Measurements from ENCODE around the gene SCN1A. TPM values are rescaled to one million over a fixed set of nuclear protein-coding genes. Genes with fewer than 3 reads are reported as not detected.

The SCN1A gene
- total and polyA plus RNA-seq, 2 donors (not counting 3 experiments of a cell fraction or from before 2014, with no cell fraction given), result not detected

GRCh38 chr2:166088634-166089033 is 39.2 kb downstream of the SCN1A start:
- no TSS peak for BruUV-seq (replicated peaks)
- H4K20me1 ChIP-seq (replicated peaks; ENCODE audit: control insufficient read depth, extremely low read depth, insufficient read depth, low read length), result no peaks in the 10 kb centered on the region
- TF ChIP-seq POLR2AphosphoS5 (IDR thresholded peaks at IDR 0.05; ENCODE audit: insufficient read depth, low read depth, low read length) (peak; percentile 75), EZH2 (IDR thresholded peaks at IDR 0.05; ENCODE audit: borderline replicate concordance, low read depth, low read length, severe bottlenecking) (no peak), GATA2 (IDR thresholded peaks at IDR 0.05; ENCODE audit: insufficient read depth, insufficient read length, low read depth, low read length) (peak; percentile 86), JUN (IDR thresholded peaks at IDR 0.05; ENCODE audit: borderline replicate concordance, insufficient read depth, insufficient read length, low read depth) (peak; percentile 91), POLR2A (IDR thresholded peaks at IDR 0.05; ENCODE audit: low read depth, low read length) (no peak), CTCF (IDR thresholded peaks at IDR 0.05; ENCODE audit: extremely low read depth in 1 of 2, insufficient read depth in 1 of 2, low read depth in 1 of 2, low read length in 2 of 2) (no peak), FOS (IDR thresholded peaks at IDR 0.05; ENCODE audit: borderline replicate concordance, insufficient read depth, low read length) (peak; percentile 68), MAX (IDR thresholded peaks at IDR 0.05; ENCODE audit: insufficient read depth, insufficient read length) (no peak)
- H3K9me1 ChIP-seq (replicated peaks; ENCODE audit: control insufficient read depth, extremely low read depth, insufficient read depth, low read length), result no peaks in the 10 kb centered on the region
- no peak overlapping the region for H2AFZ ChIP-seq (ENCODE audit: low read depth, low read length)
- H3K27ac ChIP-seq (ENCODE audit: insufficient read depth, low read depth, low read length), result peak overlapping the region; percentile 61
- no peak overlapping the region for H3K4me2 ChIP-seq (ENCODE audit: insufficient read depth, low read length)
- H3K9ac ChIP-seq (replicated peaks; ENCODE audit: extremely low read depth, insufficient read depth, low read length), result no peak overlapping the region
- no peaks in the 10 kb centered on the region for H3K27me3 ChIP-seq (ENCODE audit: control insufficient read depth in 2 of 2, insufficient read depth in 2 of 2, low read length in 2 of 2)
- H3K9me3 ChIP-seq (replicated peaks; ENCODE audit: control insufficient read depth, insufficient read depth, low read length), result no peaks in the 10 kb centered on the region
- intact Hi-C loops (cut with micrococcal nuclease) (loop anchor here (2.0 kb wide), 3 partner anchors 20 to 32 kb away; no protein-coding TSS in a partner anchor), dilution Hi-C loops (cut with MboI; ENCODE audit: extremely low pct_ligation_motif_present, low sequenced_read_pairs) (no loop called here)
- CTCF ChIA-PET, result interaction anchor here (1.1 kb wide), 1 partner anchor 21 kb away, joined by 3 read pairs; no protein-coding TSS in a partner anchor
- H3K4me3 ChIP-seq (replicated peaks in 1 of 3; ENCODE audit: insufficient read depth in 1 of 3, low read depth in 1 of 3, low read length in 3 of 3), result no peak overlapping the region
- peaks cover 21% of the 10 kb centered on the region for H3K4me1 ChIP-seq (ENCODE audit: control insufficient read depth, extremely low read depth, insufficient read depth, low read length)
- DNase-seq (ENCODE audit: low read depth, low spot score), result peak; percentile 97
- POLR2A ChIA-PET, result no interaction called here
- no peaks in the 10 kb centered on the region for H3K36me3 ChIP-seq (ENCODE audit: control insufficient read depth in 2 of 2, extremely low read depth in 1 of 2, insufficient read depth in 2 of 2, low read length in 2 of 2)
- H3K79me2 ChIP-seq (ENCODE audit: control insufficient read depth, insufficient read depth, low read length), result no peaks in the 10 kb centered on the region
- FAIRE-seq, result peak; percentile 72

Measured in endothelial cell of umbilical vein (primary cell).